Measurements from ENCODE around the gene HPS4.
"Not testable (repeated sequence)": the region's sequence is repeated elsewhere in the genome, so short reads cannot be mapped to it uniquely, and the experiment has no call there.

The HPS4 gene

DNA sequence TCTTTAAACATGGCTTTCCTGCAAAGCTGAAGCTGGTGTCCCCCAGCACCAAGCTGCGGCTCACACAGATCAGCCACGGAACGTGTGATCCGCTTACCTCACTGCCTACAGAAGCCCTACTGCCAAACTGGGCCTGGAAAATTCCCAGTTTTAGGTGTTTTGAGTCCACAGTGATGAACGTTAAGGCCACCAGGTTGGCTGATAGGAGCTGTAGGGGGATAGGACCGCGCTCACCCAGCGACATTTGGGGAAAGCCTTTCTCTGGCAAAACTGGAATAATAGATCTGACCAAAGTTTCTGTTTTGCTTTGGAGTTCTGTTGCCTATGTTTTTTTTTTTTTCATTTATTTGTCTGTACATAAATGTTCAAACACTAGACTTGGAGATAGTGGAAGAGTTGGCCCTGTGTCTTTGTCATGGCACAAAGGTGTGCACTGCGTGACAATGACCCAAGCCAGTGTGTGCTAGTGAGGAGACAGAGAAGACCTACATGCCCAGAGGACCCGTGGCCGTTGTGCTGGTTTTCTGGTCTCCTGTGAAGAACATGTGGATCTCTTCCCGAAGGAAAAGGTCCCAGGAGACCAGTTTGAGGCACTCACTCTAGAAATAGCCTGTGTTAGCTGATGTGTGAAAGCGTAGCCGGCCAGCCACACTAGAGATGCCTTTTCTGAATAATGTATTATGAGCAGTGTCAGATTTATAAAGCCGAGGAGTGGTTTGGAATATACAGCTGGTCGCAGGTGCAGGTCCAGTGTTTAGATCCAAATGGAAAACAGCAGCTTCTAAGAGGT is 39.5 kb downstream of the HPS4 start:
- DNase-seq = no peak

DNA sequence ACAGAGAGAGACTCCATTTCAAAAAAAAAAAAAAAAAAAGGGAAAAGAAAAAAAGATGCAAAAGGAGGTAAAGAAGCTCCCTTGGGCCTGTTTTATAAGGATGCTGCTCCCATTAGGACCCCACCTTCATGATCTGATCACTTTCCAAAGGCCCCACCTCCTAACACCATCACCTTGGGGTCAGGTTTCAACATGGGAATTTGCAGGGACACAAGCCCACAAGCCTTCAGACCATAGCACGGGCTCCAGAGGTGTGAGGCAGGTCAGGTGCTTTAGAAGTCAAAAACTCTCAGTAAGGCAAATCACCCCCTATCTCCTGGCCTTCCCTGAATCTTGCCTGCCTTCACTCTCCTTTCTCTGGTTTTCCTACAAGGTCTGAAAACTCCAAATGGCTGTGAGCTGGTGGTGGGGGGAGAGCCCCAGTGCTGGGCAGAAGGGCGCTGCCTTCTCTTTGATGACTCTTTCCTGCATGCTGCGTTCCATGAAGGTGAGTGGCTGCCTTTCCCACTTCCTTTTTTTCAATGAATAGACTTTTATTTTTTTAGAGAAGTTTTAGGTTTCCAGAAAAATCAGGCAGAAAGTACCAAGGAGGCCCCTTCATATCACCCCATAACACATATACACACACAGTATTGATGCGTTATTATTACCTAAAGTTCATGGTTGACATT is 41.4 kb downstream of the HPS4 start:
- no peak for DNase-seq

- no peak for DNase-seq
These were observed 44.0 kb downstream of the HPS4 start for GRCh38 chr22:26439559-26439958.

DNA sequence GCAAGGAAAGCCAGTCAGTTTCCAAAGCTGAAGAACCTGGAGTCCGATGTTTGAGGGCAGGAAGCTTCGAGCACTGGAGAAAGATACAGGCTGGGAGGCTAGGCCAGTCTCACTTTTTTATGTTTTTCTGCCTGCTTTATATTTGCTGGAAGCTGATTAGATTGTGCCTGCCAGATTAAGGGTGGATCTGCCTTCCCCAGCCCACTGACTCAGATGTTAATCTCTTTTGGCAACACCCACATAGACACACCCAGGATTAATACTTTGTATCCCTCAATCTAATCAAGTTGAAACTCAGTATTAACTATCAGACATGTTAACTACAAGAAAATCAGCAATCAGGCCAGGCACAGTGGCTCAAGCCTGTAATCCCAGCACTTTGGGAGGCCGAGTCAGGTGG is 44.8 kb downstream of the HPS4 start:
- not testable (repeated sequence) for DNase-seq

GRCh38 chr22:26437694-26438392 is 45.7 kb downstream of the HPS4 start:
- DNase-seq = no peak

DNA sequence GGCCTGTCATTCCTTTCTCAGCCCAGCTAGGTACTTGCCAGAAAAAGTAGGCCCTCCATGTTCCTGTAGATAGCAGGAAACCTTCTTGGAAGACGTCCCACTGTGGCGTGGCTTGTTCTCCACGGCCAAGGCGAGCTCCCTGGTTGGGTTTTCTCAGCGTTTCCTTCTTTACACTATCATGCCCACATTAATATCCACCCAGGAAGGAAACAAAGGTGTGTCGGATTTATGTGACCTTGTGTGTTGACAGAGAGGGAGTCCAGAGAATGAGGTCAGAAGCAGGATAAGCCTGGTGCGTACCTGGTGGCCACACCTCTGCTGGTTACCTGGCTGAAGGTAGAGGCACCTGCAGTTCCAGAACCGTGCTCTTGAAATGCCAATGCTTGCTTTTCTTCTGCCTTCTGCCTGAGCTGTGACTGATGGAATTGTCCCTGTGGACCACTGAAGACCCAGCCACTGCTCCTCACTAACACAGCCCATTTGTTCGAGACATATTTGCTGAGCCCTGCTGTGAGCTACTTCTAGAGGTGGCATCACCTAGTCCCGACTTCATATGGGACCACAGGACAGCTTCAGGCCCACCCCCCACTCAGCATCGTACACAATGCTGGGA is 46.6 kb downstream of the HPS4 start:
- no peak for DNase-seq

DNA sequence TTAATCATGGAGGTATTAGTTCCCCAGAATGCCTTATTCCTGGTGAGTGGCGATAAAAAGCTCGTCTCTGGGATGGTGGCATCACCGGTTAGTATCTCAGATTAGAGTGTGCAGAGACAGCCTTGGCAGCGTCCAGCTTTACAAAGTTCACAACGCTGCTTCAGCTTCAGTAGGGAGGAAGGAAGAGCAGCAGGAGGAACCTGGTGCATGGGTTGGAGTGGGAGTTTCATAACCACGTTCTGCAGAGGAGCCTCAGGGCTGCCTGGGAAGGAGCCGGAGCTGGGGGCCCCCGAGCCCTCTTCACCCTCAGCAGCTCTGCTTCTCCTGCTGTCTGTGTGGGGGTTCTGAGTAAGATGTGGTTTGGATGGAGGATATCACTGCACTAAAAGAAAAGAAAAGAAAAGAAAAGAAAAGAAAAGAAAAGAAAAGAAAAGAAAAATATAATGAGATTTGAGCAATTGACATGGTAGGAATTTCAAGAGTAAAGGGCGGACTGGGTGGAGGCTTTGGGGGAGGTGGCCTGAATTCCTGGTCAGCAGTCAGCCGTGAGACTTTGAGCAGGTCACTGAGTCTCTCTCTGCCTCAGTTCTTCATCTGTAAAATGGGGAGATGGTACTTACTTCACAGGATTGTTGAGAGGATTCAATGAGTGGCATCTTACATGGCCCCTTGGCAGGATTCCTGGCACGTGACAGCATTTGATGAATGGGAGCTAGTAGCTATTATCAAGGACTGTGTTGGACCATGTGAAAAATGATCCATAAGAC is 48.1 kb downstream of the HPS4 start:
- DNase-seq = peak in 1 of 56 donors; percentile 24

GRCh38 chr22:26433805-26434204 is 49.8 kb downstream of the HPS4 start:
- DNase-seq = no peak

DNA sequence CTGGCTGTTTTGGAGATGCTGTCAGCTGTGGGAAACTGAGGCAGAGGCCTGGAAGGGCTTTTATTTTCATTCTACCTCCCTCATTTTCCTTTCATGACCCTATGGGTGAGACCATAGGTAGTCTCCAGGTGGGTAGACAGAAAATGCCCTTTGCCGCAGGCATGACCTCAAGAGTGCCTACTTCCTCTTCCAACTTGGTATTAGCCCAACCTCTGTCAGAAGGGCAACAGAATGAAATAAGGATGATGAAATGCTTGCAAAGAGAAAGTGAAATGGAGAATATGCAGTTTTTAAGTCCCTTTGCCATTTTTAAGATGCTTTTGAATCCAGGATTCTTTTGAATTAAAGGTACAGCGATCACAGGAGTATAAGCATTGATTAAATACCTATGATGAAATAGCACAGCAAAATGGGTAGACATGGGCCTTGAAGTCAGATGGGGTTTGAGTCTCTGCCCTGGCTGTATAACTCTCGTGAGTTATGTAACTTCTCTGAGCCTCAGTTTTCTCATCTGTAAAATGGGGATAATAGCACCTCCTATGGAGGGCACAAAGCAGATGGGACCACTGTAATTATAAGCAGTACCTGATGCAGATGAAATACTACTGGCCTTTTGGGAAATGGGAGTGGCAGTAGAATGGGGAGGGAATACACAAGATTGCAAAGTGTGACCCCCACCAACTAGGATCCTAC is 50.8 kb downstream of the HPS4 start:
- no peak for DNase-seq

DNA sequence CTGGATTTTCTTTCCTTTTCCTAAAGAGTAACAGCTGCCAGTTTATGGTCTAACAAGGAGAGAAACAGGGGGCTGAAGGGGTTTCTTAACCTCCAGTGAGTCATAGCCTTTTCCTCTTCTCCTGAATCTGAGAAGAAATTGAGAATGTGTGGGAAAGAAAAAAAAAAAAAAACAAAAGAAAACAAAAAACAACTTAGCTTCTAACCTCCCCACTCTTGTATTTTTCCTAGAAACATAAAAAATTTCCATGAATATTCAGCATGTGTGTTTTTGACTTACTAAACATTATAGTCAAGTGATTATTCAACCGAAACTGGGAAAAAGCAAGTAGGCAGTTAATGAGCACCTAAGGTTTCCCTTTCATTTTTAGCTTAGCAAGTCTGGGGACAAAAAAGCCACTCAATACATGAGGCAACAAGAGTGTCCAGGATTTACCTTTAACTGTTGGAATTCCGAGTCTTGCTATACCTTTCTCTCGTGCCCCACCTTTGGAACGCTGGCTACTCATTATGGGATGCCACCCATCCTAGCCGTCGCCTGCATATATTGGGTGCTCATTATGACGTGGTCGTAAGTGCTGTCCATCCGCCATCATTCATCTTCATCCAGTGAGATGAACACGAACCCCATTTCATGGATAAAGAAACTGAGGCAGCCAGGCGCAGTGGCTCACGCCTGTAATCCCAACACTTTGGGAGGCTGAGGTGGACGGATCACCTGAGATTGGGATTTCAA is 52.2 kb downstream of the HPS4 start:
- DNase-seq = no peak

DNA sequence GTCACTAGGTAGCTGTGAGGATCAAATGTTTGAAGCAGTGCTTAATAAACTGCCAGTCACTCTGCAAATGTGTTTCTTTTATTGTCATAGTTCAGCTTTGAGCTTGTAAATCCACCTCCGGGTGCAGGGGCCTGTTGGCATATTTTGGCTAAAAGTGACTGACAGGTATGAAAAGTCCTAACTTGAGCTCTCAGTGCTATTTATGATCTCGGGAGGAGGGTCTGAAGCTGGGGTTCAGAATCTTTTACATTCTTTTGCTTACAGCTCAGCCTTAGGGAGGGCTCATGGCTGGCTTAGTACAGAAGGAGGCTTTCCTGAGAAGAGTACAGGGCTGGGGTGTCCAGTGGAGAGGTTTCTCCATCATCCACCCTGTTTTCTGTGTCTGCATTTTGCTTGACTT is 53.0 kb downstream of the HPS4 start:
- no peak for DNase-seq

DNA sequence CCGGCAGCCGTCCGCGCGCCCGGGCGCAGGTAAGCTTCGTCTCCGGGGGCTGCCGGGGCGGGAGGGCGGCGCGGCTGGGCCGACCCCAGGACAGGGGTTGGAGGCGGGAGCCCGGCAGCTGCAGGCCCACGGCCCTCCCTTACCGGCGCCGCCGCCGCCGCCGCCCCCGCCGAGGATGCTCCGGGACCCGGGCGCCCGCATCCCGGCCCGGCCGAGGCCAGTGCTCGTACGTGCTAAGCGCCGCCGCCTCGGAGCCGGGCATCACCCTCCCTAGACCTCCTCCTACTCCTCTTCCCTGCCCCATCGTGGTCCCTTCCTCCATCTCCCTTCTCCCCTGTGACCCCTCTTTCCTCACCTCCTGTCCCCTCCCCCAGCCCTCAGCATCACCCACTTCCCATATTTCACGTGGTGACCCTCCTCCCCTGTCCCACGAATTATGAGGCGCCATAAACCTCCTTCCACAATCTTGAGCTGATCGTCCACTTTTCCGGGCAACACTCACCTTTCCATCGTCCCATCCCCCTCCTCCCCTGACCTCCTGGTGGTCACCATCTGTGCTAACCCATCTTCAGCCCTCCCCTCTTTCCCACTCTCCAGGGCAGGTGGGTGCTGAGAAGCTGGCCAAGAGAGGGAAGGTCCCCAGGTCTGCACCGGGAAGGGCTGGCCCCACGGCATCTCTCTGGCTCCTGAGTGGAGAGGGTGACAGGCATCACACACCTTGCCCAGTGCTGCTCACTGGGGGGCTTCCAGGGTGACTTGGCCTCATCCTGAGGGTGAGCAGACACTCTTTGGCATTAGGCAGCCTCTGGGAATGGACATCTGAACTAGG is 53.9 kb downstream of the HPS4 start:
- DNase-seq = no peak

- peak in 40 of 56 donors; percentile 23 to 75 (median 52) for DNase-seq
These were observed 54.8 kb downstream of the HPS4 start, which contains the start of gene ASPHD2 for GRCh38 chr22:26428515-26429457. Gene ASPHD2 (plus strand): TSS chr22:26429260. CDS start chr22:26433616, 4,356 bp downstream.

DNA sequence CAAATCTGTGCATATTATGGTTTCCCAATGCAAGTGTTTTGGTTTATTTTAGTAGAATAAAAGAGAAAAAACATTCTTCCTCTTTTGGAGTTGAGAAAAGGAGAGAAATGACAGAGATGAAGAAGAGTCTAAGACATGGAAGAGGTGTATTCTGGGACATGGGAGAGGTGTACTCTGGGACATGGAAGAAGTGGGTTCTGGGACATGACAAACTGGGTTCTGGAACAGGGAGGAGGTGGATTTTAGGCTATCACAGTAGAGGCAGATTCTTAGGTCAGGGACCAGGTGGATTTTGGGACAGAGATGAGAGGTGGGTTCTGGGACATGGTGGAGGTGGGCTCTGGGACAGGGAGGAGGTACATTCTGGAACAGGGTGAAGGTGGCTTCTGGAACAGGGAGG is 56.7 kb downstream of the HPS4 start:
- DNase-seq = no peak

GRCh38 chr22:26418620-26419019 is 65.0 kb downstream of the HPS4 start:
- DNase-seq = no peak

- no peak for DNase-seq
These were observed 66.2 kb downstream of the HPS4 start for GRCh38 chr22:26417406-26417805.

GRCh38 chr22:26416670-26417276 is 66.8 kb downstream of the HPS4 start:
- DNase-seq = no peak
